Measurements from ENCODE around the gene TMOD1.
"Not testable (repeated sequence)": the region's sequence is repeated elsewhere in the genome, so short reads cannot be mapped to it uniquely, and the experiment has no call there.

TMOD1 gene

DNA sequence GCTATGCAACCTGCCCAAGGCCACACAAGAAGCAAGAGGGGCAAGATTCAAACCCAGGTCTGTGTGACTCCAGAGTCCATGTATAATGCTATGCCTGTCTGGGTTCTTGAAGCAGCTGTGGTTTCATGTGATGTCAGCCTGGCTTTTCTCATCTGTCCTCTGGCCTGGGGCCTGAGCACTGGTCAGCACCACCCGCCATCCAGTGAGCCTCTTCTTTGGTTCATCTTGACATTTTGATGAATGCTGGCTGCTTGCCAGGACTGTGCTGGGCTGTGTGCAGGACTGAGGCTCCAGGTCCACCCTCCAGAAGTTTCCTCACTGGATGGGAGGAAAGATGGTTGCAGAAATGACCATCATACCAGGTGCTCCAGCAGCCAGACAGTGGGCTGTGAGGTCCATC is 70.2 kb downstream of the TMOD1 start:
- peak in 1 of 2 experiments; percentile 11 for DNase-seq

- DNase-seq = peak in 1 of 2 experiments; percentile 1
These were observed 70.9 kb downstream of the TMOD1 start for GRCh38 chr9:97572196-97572891.

DNA sequence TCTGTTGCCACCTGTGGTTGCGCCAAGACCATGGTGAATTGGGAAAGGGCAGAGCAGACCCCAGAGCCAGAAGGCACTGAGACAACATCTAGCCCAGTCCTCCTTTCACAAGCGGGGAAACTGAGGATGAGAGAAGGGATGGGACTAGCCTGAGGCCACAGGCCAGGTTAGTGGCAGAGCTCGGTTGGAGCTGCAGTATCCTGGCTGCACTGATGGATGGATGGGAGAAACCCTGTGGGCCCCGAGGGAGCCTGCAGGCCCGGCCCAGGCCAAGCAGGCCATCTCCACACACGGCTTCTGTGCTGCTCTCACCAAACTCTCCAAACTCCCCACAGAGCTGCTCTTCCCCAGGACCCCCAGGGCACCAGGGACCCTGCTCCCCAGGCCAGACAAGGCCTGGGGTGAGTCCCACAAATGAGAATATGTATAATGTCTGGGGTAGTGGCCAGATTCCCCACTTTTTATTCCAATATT is 71.5 kb downstream of the TMOD1 start:
- peak in 1 of 2 experiments; percentile 9 for DNase-seq

DNA sequence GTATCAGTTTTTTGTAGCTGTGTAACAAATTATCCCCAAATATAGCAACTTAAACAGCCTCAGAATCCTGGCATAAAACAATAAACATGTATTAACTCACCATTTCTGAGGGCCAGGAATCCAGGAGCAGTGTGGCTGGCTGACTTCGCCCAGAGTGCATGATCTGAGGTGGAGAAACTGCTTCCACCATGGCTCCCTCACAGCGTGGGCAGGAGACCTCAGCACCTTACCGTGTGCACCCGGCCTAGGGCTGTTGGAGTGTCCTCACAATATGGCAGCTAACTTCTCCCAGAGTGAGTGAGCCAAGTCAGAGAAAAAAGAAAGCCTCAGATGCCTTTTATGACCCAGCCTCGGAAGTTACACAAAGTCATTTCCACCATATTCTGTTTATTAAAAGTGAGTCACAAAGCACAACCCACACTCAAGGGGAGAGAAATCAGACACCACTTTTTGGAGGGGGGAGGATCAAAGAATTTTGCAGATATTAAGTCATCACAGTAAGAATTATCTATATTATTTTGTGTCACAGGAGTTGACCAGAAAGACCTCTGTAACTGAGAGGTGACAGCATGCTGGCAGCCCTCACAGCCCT is 72.1 kb downstream of the TMOD1 start:
- DNase-seq = peak; percentile 4 to 7

- peak in 1 of 2 experiments; percentile 8 for DNase-seq
These were observed 72.7 kb downstream of the TMOD1 start for GRCh38 chr9:97574101-97574571.

- peak; percentile 54 to 63 for DNase-seq
These were observed 73.6 kb downstream of the TMOD1 start for GRCh38 chr9:97574921-97575672.

DNA sequence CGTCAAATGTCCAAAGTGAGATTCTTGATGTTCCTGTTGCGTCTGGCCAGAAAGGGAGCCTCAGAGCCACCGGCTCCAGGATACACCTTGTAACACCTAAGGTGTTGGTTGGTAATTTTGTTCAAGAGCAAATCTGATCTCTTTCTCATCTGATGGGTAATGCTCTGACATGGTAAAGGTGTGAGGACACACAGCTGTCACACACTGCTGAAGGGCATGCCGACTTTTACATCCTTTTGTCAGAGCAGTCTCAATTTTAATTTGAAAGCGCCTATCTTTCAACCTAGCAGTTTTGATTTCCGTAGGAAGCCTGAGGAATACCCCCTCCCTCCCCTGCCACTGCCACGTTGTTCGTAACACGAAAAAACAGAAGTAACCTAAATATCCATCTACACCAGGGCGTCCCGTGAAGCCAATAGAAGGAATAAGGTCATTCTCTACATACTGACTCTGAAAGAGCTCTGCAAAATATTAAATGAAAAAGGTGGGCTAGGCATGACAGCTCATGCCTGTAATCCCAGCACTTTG is 74.3 kb downstream of the TMOD1 start:
- DNase-seq = peak; percentile 12

- no peak for DNase-seq
These were observed 75.6 kb downstream of the TMOD1 start for GRCh38 chr9:97577051-97577450.

- DNase-seq = no peak
These were observed 77.4 kb downstream of the TMOD1 start for GRCh38 chr9:97578846-97579245.

- no peak for DNase-seq
These were observed 78.4 kb downstream of the TMOD1 start for GRCh38 chr9:97579914-97580313.

DNA sequence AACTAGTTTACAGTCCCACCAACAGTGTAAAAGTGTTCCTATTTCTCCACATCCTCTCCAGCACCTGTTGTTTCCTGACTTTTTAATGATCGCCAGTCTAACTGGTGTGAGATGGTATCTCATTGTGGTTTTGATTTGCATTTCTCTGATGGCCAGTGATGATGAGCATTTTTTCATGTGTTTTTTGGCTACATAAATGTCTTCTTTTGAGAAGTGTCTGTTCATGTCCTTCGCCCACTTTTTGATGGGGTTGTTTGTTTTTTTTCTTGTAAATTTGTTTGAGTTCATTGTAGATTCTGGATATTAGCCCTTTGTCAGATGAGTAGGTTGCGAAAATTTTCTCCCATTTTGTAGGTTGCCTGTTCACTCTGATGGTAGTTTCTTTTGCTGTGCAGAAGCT is 80.1 kb downstream of the TMOD1 start:
- DNase-seq = not testable (repeated sequence)

GRCh38 chr9:97584778-97585177 is 83.3 kb downstream of the TMOD1 start:
- DNase-seq = not testable (repeated sequence)

- not testable (repeated sequence) for DNase-seq
These were observed 85.4 kb downstream of the TMOD1 start for GRCh38 chr9:97586909-97587308.

DNA sequence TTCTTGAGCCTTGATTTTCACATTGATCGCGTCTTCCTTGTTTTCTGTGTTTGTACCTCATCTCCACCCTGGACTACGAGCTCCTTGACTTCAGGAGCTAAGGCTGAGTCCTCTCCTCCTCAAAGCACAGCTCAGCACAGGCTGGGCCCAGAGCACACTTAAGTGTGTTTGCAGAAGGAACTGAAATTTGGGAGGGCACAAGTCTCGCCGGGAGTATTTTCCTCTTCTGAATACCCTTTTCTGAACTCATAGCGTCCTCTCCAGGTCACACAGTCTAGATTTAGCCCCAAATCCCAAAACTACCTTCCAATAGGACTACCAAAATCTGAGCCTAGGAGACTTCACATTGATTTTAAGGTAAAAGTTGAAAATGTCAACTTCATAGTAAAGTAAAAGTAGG is 90.1 kb downstream of the TMOD1 start:
- no peak for DNase-seq

- DNase-seq = no peak
These were observed 90.7 kb downstream of the TMOD1 start for GRCh38 chr9:97592126-97592525.

DNA sequence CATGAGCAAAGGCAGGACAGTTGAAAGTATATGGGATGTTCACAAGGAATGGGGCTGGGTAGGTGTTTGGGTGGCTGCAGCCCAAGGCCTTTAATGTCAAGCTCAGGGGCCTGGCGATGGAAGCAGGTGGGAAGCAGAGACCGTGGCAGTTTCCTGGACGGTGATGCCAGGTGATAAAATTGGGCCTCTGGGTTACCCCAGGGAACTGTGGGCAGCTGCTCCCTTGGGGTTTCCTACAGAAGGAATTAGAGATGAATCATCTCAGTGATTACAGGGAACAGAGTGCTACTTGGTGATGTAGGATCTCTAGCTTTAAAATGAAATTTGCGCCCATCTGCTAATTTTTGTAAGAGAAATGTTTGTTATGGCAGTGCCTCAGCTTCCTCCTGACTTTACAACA is 92.5 kb downstream of the TMOD1 start:
- DNase-seq = no peak

DNA sequence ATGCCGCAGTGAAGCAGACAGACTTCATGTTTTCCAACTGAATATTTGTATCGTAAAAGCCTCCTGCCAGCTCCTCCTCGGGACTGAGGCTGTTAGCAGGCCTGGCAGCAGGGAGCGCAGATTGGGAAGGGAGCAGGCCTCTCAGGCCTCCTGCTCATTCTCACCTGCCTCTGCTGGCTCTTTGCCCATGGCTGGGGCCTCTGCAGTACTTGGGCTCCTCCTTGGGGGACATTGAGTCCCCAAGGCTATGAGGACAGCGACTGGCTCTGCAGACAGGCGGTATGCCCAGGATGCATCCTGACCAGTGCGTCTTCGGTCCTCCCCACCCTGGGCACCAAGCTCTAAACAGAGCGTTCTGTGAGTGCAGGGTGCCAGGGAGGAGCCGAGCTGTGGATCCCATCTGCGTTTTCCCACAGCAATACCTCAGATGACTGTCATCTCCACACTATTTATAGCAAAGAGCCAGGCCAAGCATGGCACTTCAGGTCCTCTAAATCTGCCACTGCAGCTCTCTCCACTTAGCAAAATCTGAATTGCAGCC is 93.0 kb downstream of the TMOD1 start:
- DNase-seq = no peak

DNA sequence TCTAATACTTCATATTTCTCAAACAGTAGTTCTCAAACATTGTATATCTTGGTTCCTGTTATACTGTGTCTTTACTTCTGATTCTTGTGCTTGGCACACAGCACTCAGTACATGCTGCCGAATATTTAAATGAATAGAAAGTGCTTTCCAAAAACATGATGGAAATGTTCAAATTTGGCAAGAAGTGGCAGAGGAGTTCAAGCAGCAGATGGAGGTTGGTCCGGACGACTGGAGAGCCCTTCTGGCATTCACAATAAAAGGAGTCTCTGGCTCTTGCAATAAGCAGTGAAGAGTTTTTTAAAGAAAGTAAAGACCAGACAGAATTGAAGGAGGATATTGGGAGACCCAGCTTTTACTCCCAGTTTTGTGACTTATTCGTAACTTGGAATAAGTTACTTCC is 95.4 kb downstream of the TMOD1 start:
- no peak for DNase-seq

DNA sequence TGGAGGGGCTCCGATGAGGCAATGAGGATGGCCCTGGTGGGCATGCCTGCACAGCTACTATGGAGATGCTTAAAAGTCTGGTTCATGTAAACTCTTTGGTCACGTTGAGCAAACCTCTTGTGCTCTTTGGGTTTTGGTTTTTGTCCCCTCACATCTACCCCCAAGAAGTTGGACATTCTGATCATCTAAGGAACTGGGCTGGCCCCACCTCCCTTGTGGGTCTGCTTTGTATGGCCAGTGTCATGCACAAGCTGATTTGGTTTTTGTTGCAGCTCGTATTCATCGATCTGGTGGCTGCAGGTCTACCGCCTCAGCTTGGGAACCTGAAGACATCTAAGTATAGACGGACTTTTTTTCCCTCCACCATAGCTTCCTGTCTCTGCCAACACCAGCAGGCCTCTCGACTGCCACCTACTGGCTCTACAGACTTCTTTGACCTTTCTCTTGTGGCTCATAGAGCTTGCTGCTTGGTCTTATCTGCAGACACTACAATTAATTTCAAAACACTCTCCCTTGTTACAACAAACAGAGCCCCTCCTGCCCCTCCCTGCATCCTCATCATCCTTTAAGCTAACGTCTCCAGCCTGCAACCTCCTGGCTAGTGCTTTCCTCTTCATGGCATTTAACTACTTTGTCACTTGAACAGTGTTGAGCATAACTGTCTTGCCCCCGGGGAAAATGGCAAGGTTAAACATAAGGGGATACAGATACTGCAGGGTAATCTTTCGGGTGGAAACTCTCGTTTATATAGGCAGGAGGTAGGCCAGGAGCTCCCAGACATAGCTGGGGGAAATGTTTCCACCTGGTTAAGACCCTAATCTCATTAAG is 97.2 kb downstream of the TMOD1 start:
- DNase-seq = peak; percentile 74 to 77

DNA sequence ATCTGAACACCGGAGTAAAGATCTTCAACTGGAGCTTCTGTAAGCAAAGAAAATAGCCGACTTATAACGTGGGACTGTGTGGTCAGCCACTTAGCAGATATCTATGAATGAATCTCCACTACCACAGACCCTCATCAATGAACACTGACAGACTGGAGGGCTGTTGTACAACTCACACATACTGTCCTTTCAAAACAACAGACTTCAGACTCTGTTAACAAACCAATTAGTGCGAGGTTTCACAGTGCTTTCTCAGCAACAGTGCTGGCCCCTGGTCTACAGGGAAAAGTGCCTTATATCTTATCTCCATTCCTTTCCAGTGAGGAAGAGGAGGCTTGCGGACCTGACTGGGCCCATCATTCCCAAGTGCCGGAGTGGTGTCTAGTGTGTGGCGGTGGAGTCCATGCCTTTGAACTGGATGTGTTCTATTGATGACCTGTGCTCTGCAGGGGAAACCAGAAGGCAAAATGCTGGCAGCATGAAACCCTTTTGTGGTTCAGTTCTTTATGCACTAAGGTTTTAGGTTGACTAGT is 97.9 kb downstream of the TMOD1 start:
- no peak for DNase-seq

- no peak for DNase-seq
These were observed 99.2 kb downstream of the TMOD1 start for GRCh38 chr9:97600531-97601227.

Measured in activated T-cell treated with anti-CD3 and anti-CD28 coated beads, Interleukin-2, amount 50 U/mL, for 48 hours (primary cell).